Measurements from ENCODE around the gene SLC12A4. TPM values are rescaled to one million over a fixed set of nuclear protein-coding genes. Genes with fewer than 3 reads are reported as not detected.

SLC12A4 gene
- total RNA-seq, 1 donor from 2014 or later: 8.8 TPM

GRCh38 chr16:67923414-67924116, 44.9 kb downstream of the SLC12A4 start:
- no peak overlapping the region for H3K4me2 ChIP-seq
- H3K4me1 ChIP-seq: no peaks in the 10 kb centered on the region
- no peaks in the 10 kb centered on the region for H3K36me3 ChIP-seq
- no peak overlapping the region for H3K27ac ChIP-seq
- H2AFZ ChIP-seq (replicated peaks): no peak overlapping the region
- peaks cover 4% of the 10 kb centered on the region for H3K36me3 Mint-ChIP-seq
- DNase-seq (ENCODE audit: low spot score): no peak
- no peaks in the 10 kb centered on the region for H3K27me3 ChIP-seq
- H3K27ac Mint-ChIP-seq: no peak overlapping the region
- H3K4me1 Mint-ChIP-seq: no peaks in the 10 kb centered on the region
- no peaks in the 10 kb centered on the region for H3K9me3 Mint-ChIP-seq
- H3K79me2 ChIP-seq (ENCODE audit: low read depth): no peaks in the 10 kb centered on the region
- TF ChIP-seq EZH2phosphoT487 (IDR thresholded peaks at IDR 0.05) (no peak), EZH2 (IDR thresholded peaks at IDR 0.05) (no peak), CTCF (IDR thresholded peaks at IDR 0.05) (no peak)
- no peak overlapping the region for H3K4me3 ChIP-seq
- H3F3A ChIP-seq (ENCODE audit: low read depth): no peaks in the 10 kb centered on the region
- H3K4me3 Mint-ChIP-seq: no peak overlapping the region
- H3K9me3 ChIP-seq (ENCODE audit: low read depth): no peaks in the 10 kb centered on the region
- H4K20me1 ChIP-seq (ENCODE audit: low read depth): peaks cover 77% of the 10 kb centered on the region
- H3K9ac ChIP-seq: no peak overlapping the region
- no peaks in the 10 kb centered on the region for H3K27me3 Mint-ChIP-seq (ENCODE audit: insufficient read depth, low read depth)

GRCh38 chr16:67922740-67923139, 45.7 kb downstream of the SLC12A4 start:
- Histone ChIP-seq H2AFZ (replicated peaks) (no peak overlapping the region), H3K9ac (no peak overlapping the region), H4K20me1 (ENCODE audit: low read depth) (peaks cover 78% of the 10 kb centered on the region), H3F3A (ENCODE audit: low read depth) (no peaks in the 10 kb centered on the region), H3K9me3 (ENCODE audit: low read depth) (no peaks in the 10 kb centered on the region), H3K27ac (no peak overlapping the region), H3K4me3 (no peak overlapping the region), H3K27me3 (no peaks in the 10 kb centered on the region), H3K36me3 (no peaks in the 10 kb centered on the region), H3K4me2 (no peak overlapping the region), H3K4me1 (no peaks in the 10 kb centered on the region), H3K79me2 (ENCODE audit: low read depth) (no peaks in the 10 kb centered on the region)
- TF ChIP-seq EZH2 (IDR thresholded peaks at IDR 0.05) (no peak), EZH2phosphoT487 (IDR thresholded peaks at IDR 0.05) (no peak), CTCF (IDR thresholded peaks at IDR 0.05) (no peak)
- no peaks in the 10 kb centered on the region for H3K4me1 Mint-ChIP-seq
- peaks cover under 1% of the 10 kb centered on the region for H3K27me3 Mint-ChIP-seq (ENCODE audit: insufficient read depth, low read depth)
- H3K36me3 Mint-ChIP-seq: peaks cover 2% of the 10 kb centered on the region
- peak overlapping the region; percentile 33 for H3K27ac Mint-ChIP-seq
- no peak for DNase-seq (ENCODE audit: low spot score)
- no peak overlapping the region for H3K4me3 Mint-ChIP-seq
- H3K9me3 Mint-ChIP-seq: no peaks in the 10 kb centered on the region

GRCh38 chr16:67922221-67922620, 46.2 kb downstream of the SLC12A4 start:
- peaks cover 78% of the 10 kb centered on the region for H4K20me1 ChIP-seq (ENCODE audit: low read depth)
- no peak overlapping the region for H2AFZ ChIP-seq (replicated peaks)
- H3K9me3 ChIP-seq (ENCODE audit: low read depth): no peaks in the 10 kb centered on the region
- H3K4me1 ChIP-seq: no peaks in the 10 kb centered on the region
- H3K36me3 ChIP-seq: no peaks in the 10 kb centered on the region
- H3K9ac ChIP-seq: no peak overlapping the region
- Mint-ChIP-seq H3K4me1 (no peaks in the 10 kb centered on the region), H3K27ac (peak overlapping the region; percentile 62), H3K27me3 (ENCODE audit: insufficient read depth, low read depth) (peaks cover 2% of the 10 kb centered on the region), H3K9me3 (no peaks in the 10 kb centered on the region), H3K4me3 (no peak overlapping the region), H3K36me3 (peaks cover 2% of the 10 kb centered on the region)
- no peaks in the 10 kb centered on the region for H3K79me2 ChIP-seq (ENCODE audit: low read depth)
- no peaks in the 10 kb centered on the region for H3F3A ChIP-seq (ENCODE audit: low read depth)
- no peak overlapping the region for H3K4me2 ChIP-seq
- DNase-seq (ENCODE audit: low spot score): no peak
- H3K27ac ChIP-seq: no peak overlapping the region
- no peaks in the 10 kb centered on the region for H3K27me3 ChIP-seq
- TF ChIP-seq EZH2phosphoT487 (IDR thresholded peaks at IDR 0.05): no peak
- no peak for TF ChIP-seq EZH2 (IDR thresholded peaks at IDR 0.05)
- no peak for TF ChIP-seq CTCF (IDR thresholded peaks at IDR 0.05)
- no peak overlapping the region for H3K4me3 ChIP-seq

Measured in neural progenitor cell (in vitro differentiated cells).